Measurements from ENCODE around the gene MARCHF10. TPM values are rescaled to one million over a fixed set of nuclear protein-coding genes. Genes with fewer than 3 reads are reported as not detected.

The MARCHF10 gene
- total and polyA plus RNA-seq, 2 of the 13 experiments (the other 11 are each of a cell fraction or from before 2014, with no cell fraction given): not detected

DNA sequence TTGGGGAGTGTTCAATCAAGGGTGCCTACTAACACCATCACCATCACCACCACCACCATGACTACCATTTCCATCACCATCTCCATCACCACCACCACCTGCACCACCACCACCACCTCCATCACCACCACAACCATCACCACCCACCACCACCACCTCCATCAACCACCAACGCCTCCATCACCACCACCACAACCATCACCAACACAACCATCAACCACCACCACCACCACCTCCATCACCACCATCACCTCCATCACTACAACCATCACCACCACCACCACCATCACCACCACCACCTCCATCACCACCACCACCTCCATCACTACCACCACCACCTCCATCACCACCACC, 15.7 kb downstream of the MARCHF10 start (continued):
- TF ChIP-seq, protein P1, sequence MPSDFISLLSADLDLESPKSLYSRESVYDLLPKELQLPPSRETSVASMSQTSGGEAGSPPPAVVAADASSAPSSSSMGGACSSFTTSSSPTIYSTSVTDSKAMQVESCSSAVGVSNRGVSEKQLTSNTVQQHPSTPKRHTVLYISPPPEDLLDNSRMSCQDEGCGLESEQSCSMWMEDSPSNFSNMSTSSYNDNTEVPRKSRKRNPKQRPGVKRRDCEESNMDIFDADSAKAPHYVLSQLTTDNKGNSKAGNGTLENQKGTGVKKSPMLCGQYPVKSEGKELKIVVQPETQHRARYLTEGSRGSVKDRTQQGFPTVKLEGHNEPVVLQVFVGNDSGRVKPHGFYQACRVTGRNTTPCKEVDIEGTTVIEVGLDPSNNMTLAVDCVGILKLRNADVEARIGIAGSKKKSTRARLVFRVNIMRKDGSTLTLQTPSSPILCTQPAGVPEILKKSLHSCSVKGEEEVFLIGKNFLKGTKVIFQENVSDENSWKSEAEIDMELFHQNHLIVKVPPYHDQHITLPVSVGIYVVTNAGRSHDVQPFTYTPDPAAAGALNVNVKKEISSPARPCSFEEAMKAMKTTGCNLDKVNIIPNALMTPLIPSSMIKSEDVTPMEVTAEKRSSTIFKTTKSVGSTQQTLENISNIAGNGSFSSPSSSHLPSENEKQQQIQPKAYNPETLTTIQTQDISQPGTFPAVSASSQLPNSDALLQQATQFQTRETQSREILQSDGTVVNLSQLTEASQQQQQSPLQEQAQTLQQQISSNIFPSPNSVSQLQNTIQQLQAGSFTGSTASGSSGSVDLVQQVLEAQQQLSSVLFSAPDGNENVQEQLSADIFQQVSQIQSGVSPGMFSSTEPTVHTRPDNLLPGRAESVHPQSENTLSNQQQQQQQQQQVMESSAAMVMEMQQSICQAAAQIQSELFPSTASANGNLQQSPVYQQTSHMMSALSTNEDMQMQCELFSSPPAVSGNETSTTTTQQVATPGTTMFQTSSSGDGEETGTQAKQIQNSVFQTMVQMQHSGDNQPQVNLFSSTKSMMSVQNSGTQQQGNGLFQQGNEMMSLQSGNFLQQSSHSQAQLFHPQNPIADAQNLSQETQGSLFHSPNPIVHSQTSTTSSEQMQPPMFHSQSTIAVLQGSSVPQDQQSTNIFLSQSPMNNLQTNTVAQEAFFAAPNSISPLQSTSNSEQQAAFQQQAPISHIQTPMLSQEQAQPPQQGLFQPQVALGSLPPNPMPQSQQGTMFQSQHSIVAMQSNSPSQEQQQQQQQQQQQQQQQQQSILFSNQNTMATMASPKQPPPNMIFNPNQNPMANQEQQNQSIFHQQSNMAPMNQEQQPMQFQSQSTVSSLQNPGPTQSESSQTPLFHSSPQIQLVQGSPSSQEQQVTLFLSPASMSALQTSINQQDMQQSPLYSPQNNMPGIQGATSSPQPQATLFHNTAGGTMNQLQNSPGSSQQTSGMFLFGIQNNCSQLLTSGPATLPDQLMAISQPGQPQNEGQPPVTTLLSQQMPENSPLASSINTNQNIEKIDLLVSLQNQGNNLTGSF (CRISPR knock-in tag; IDR thresholded peaks at IDR 0.05): no peak
- no peak for TF ChIP-seq ZMAT3 (CRISPR knock-in tag; conservative IDR thresholded peaks at IDR 0.05)

DNA sequence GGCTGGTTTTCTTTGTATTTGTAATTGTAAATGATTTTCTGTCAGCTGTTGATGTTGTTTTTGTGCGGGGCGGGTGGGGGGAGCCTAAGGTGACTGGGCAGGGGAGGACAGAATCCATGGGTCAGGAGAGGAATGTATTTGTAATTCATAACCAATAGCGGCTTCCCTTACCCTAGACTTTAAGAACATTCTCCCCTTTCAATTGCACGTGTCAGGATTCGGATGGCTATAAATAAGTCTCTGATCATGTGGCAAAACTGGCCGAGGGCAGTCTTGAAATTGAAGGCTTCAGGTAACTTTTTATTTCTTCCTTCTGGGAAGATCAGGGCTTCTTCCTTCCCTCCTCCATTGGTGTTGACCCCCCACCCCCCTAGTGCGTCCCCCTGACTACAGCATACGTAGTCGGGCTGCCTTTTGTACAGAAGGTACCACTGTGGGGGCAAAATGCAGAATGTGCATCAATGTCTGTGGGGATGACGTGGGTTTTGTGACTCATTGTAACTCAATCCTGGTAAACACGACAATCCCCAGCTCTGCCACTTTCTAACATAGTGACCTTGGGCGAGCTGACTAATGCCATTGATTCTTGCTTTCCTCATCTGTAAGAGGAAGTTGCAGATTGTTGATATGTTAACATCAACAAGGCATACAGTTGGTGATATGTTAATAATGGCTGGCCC, 16.2 kb downstream of the MARCHF10 start:
- BruUV-seq (replicated peaks): no TSS peak
- TF ChIP-seq DNMT1 (CRISPR knock-in tag; IDR thresholded peaks at IDR 0.05) (no peak), SMAD3 (CRISPR knock-in tag; IDR thresholded peaks at IDR 0.05) (0 out of 2 replicates have a peak, but pooled peaks have one; percentile 38), SP140L (CRISPR knock-in tag; IDR thresholded peaks at IDR 0.05; ENCODE audit: borderline replicate concordance) (no peak), ZBTB21 (CRISPR knock-in tag; IDR thresholded peaks at IDR 0.05) (peak; percentile 74), FOXA1 (IDR thresholded peaks at IDR 0.05) (no peak), FOXA1 (CRISPR knock-in tag; IDR thresholded peaks at IDR 0.05) (peak; percentile 24; the same call in 1 of the 2 replicates), ZNF430 (CRISPR knock-in tag; IDR thresholded peaks at IDR 0.05) (no peak), SCMH1 (CRISPR knock-in tag; IDR thresholded peaks at IDR 0.05; ENCODE audit: borderline replicate concordance) (no peak)
- TF ChIP-seq, protein P2, sequence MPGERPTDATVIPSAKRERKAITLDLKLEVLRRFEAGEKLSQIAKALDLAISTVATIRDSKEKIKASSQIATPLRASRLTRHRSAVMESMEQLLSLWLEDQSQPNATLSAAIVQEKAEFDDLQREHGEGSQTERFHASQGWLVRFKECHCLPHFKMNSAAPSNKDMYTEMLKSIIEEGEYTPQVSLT (CRISPR knock-in tag; IDR thresholded peaks at IDR 0.05; ENCODE audit: borderline replicate concordance, low read depth): no peak
- TF ChIP-seq, protein P3, sequence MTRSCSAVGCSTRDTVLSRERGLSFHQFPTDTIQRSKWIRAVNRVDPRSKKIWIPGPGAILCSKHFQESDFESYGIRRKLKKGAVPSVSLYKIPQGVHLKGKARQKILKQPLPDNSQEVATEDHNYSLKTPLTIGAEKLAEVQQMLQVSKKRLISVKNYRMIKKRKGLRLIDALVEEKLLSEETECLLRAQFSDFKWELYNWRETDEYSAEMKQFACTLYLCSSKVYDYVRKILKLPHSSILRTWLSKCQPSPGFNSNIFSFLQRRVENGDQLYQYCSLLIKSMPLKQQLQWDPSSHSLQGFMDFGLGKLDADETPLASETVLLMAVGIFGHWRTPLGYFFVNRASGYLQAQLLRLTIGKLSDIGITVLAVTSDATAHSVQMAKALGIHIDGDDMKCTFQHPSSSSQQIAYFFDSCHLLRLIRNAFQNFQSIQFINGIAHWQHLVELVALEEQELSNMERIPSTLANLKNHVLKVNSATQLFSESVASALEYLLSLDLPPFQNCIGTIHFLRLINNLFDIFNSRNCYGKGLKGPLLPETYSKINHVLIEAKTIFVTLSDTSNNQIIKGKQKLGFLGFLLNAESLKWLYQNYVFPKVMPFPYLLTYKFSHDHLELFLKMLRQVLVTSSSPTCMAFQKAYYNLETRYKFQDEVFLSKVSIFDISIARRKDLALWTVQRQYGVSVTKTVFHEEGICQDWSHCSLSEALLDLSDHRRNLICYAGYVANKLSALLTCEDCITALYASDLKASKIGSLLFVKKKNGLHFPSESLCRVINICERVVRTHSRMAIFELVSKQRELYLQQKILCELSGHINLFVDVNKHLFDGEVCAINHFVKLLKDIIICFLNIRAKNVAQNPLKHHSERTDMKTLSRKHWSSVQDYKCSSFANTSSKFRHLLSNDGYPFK (CRISPR knock-in tag; IDR thresholded peaks at IDR 0.05; ENCODE audit: borderline replicate concordance): no peak

More for the DNA sequence above, 16.2 kb downstream of the MARCHF10 start:
- H3K4me2 ChIP-seq (ENCODE audit: low read depth, low read length): no peak overlapping the region
- ATAC-seq (peak; percentile 66), FAIRE-seq (no peak), DNase-seq (ENCODE audit: low spot score) (peak; percentile 74)
- in situ Hi-C loops (cut with HindIII; ENCODE audit: extremely low pct_ligation_motif_present, low pct_unique_long_range_greater_than_20kb) (no loop called here), intact Hi-C loops (cut with micrococcal nuclease; ENCODE audit: unreplicated experiment) (no loop called here)
- no peaks in the 10 kb centered on the region for H3K36me3 ChIP-seq (replicated peaks in 1 of 2; ENCODE audit: control insufficient read depth in 1 of 2, insufficient read depth in 2 of 2, low read length in 2 of 2)
- peaks cover 2 to 14% of the 10 kb centered on the region in 2 experiments; a peak in 3 of 5 replicates for H3K27me3 ChIP-seq (ENCODE audit: control insufficient read depth in 1 of 2, insufficient read depth in 2 of 2, low read length in 2 of 2)
- no peak overlapping the region for H3K9ac ChIP-seq (ENCODE audit: insufficient read depth, low read depth, low read length)
- 9% methylated on average over 12 of the region's 12 CpGs for WGBS (ENCODE audit: low lambda C conversion rate)
- H3K27ac ChIP-seq (ENCODE audit: extremely low read length, insufficient read depth, low read length): no peak overlapping the region
- no peaks in the 10 kb centered on the region; the same call in 1 of the 2 replicates for H3K4me1 ChIP-seq (ENCODE audit: insufficient read depth, low read length)
- no peaks in the 10 kb centered on the region for H4K20me1 ChIP-seq (ENCODE audit: insufficient read depth, low read length)
- POLR2A ChIA-PET: interaction anchor here (1.6 kb wide), 1 partner anchor 13 kb away, joined by 4 read pairs; no protein-coding TSS in a partner anchor
- H2AFZ ChIP-seq (ENCODE audit: low read length): no peak overlapping the region
- CTCF ChIA-PET (ENCODE audit: low intra/inter-chr PET ratio, low total read pairs): no interaction called here
- H3K79me2 ChIP-seq (ENCODE audit: insufficient read depth, low read length): no peaks in the 10 kb centered on the region
- no peak overlapping the region for H3K4me3 ChIP-seq (replicated peaks in 1 of 3; ENCODE audit: insufficient read depth in 1 of 3, low read depth in 2 of 3, low read length in 3 of 3)
- H3K9me3 ChIP-seq (ENCODE audit: low read length): no peaks in the 10 kb centered on the region
